Neural cell (in vitro differentiated cells): ENCODE data around the gene SHISA5. TPM values are rescaled to one million over a fixed set of nuclear protein-coding genes. Genes with fewer than 3 reads are reported as not detected.

ENCODE experiments used
- H2AFZ ChIP-seq: fragments of 200-600, 300-800 bp; sonication (generic), shearing (Covaris generic); 2 replicates; pipeline ENCODE4 v1.6.0; 2014; ENCODE audit warnings: low read depth, mild to moderate bottlenecking, antibody characterized with exemption, low read length, moderate library complexity
- H3F3A ChIP-seq: fragments of 200-600 bp; shearing (Covaris generic); 2 replicates; pipeline ENCODE4 v1.6.1; 2016; ENCODE audit warnings: mild to moderate bottlenecking, moderate library complexity, mixed read lengths, antibody characterized with exemption, low read length; ENCODE audit not compliant: insufficient read depth, poor library complexity, severe bottlenecking
- H3K27ac ChIP-seq: fragments of 200-600, 300-800 bp; sonication (generic), shearing (Covaris generic); 2 replicates; pipeline ENCODE4 v1.5.1; 2014; ENCODE audit warnings: mild to moderate bottlenecking, low read length, moderate library complexity
- H3K27me3 ChIP-seq: fragments of 300-800, 200-600 bp; sonication (generic), shearing (Covaris generic); 2 replicates; pipeline ENCODE4 v1.6.0; 2014; ENCODE audit warnings: mild to moderate bottlenecking, low read depth, low read length, moderate library complexity; ENCODE audit not compliant: insufficient read depth
- H3K36me3 ChIP-seq: fragments of 300-800, 200-600 bp; sonication (generic), shearing (Covaris generic); 2 replicates; pipeline ENCODE4 v1.5.1; 2014; ENCODE audit warnings: mild to moderate bottlenecking, antibody characterized with exemption, low read length, moderate library complexity; ENCODE audit not compliant: insufficient read depth
- H3K4me2 ChIP-seq: fragments of 300-800, 200-600 bp; sonication (generic), shearing (Covaris generic); 2 replicates; pipeline ENCODE4 v1.6.0; 2014; ENCODE audit warnings: mild to moderate bottlenecking, low read length
- H3K4me3 ChIP-seq: fragments of 300-800, 200-600 bp; sonication (generic), shearing (Covaris generic); 2 replicates; pipeline ENCODE4 v1.5.1; 2014; ENCODE audit warnings: mild to moderate bottlenecking, low read length, moderate library complexity
- H3K79me2 ChIP-seq: fragments of 200-600 bp; shearing (Covaris generic); replicated peaks from 2 replicates; pipeline ENCODE4 v1.6.0; 2014; ENCODE audit warnings: mild to moderate bottlenecking, low read length, moderate library complexity; ENCODE audit not compliant: insufficient read depth
- H3K9ac ChIP-seq: fragments of 300-800, 200-600 bp; sonication (generic), shearing (Covaris generic); 2 replicates; pipeline ENCODE4 v1.6.1; 2016; ENCODE audit warnings: mild to moderate bottlenecking, low read length, mixed read lengths
- H3K9me2 ChIP-seq: fragments of 200-600 bp; shearing (Covaris generic); 2 replicates; pipeline ENCODE4 v1.6.1; 2016; ENCODE audit warnings: mild to moderate bottlenecking, low read length, mixed read lengths; ENCODE audit not compliant: insufficient read depth
- H3K9me3 ChIP-seq: fragments of 200-600, 300-800 bp; sonication (generic), shearing (Covaris generic); 2 replicates; pipeline ENCODE4 v1.6.1; 2016; ENCODE audit warnings: mild to moderate bottlenecking, mixed run types, low read length, moderate library complexity, mixed read lengths
- H4K20me1 ChIP-seq: fragments of 200-600 bp; shearing (Covaris generic); 2 replicates; pipeline ENCODE4 v1.6.1; 2016; ENCODE audit warnings: mild to moderate bottlenecking, mixed run types; ENCODE audit not compliant: insufficient read depth
- EP300 ChIP-seq: fragments of 450-650 bp; conservative IDR thresholded peaks from 2 replicates; pipeline ENCODE4 v1.6.1; 2014; ENCODE audit warnings: antibody characterized with exemption, mild to moderate bottlenecking, moderate library complexity; ENCODE audit not compliant: poor library complexity, severe bottlenecking
- EZH2 ChIP-seq: fragments of 200-600, 300-800 bp; shearing (Covaris generic), sonication (generic); IDR thresholded peaks from 2 replicates; pipeline ENCODE4 v1.6.1; 2014; ENCODE audit warnings: antibody characterized with exemption, low read length, borderline replicate concordance, mild to moderate bottlenecking; ENCODE audit not compliant: insufficient read depth, poor library complexity, severe bottlenecking
- MXI1 ChIP-seq: fragments of 450-650 bp; conservative IDR thresholded peaks from 2 replicates; pipeline ENCODE4 v1.6.1; 2014; ENCODE audit warnings: antibody characterized with exemption, mild to moderate bottlenecking; ENCODE audit not compliant: poor library complexity, severe bottlenecking
- POLR2AphosphoS5 ChIP-seq: IDR thresholded peaks from 2 replicates; pipeline ENCODE4 v1.6.1; 2012
- RAD21 ChIP-seq: fragments of 450-650 bp; conservative IDR thresholded peaks from 2 replicates; pipeline ENCODE4 v1.6.1; 2014; ENCODE audit warnings: antibody characterized with exemption, mild to moderate bottlenecking, moderate library complexity
- SMC3 ChIP-seq: fragments of 450-650 bp; conservative IDR thresholded peaks from 2 replicates; pipeline ENCODE4 v1.6.1; 2014; ENCODE audit warnings: antibody characterized with exemption, mild to moderate bottlenecking, moderate library complexity; ENCODE audit not compliant: poor library complexity
- TAF1 ChIP-seq: IDR thresholded peaks from 2 replicates; pipeline ENCODE4 v1.6.1; 2012; ENCODE audit warnings: low read depth
- polyA plus RNA-seq: library from polyadenylated mRNA; depleted of rRNA; stranded (reverse); fragments of >200 nt; gene quantifications from 2 replicates; pipeline ENCODE4 v1.2.3, GENCODE V29; 2014
- TF ChIP-seq, protein P1 (sequence below): fragments of 450-650 bp; IDR thresholded peaks from 2 replicates; pipeline ENCODE4 v1.5.1; 2014; ENCODE audit warnings: antibody characterized with exemption, mild to moderate bottlenecking, moderate library complexity; ENCODE audit not compliant: poor library complexity, severe bottlenecking
- TF ChIP-seq, protein P2 (sequence below): IDR thresholded peaks from 2 replicates; pipeline ENCODE4 v1.6.1; 2012; ENCODE audit warnings: borderline replicate concordance

Gene SHISA5
- polyA plus RNA-seq, 1 donor from 2014 or later, result 121 TPM

DNA sequence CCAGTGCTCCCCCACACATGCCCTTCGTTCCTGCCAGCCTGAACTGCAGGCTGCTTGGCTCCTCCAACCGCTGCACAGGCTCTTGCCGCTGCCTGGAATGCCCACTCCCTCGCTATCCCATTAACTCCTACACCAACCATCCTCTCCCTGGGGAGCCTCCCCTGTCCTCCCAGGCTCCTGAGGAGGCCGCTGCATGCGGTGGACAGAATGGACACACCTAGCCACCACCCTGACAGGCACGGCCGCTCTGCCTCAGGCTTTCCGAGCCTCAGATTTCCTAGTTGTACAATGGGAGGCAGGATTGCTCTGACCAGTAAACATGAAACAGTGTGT, 76.4 kb downstream of the SHISA5 start:
- no peaks in the 10 kb centered on the region for H3K27me3 ChIP-seq
- no peaks in the 10 kb centered on the region for H3K9me2 ChIP-seq
- H4K20me1 ChIP-seq, result no peaks in the 10 kb centered on the region
- H3K4me3 ChIP-seq, result peak overlapping the region; percentile 89
- no peaks in the 10 kb centered on the region for H3K36me3 ChIP-seq
- H3K79me2 ChIP-seq, result peaks cover 73% of the 10 kb centered on the region
- H2AFZ ChIP-seq, result no peak overlapping the region
- peak overlapping the region; percentile 61 for H3K4me2 ChIP-seq
- H3K27ac ChIP-seq, result peak overlapping the region; percentile 81
- peak overlapping the region; percentile 87 for H3K9ac ChIP-seq
- TF ChIP-seq, protein P1, sequence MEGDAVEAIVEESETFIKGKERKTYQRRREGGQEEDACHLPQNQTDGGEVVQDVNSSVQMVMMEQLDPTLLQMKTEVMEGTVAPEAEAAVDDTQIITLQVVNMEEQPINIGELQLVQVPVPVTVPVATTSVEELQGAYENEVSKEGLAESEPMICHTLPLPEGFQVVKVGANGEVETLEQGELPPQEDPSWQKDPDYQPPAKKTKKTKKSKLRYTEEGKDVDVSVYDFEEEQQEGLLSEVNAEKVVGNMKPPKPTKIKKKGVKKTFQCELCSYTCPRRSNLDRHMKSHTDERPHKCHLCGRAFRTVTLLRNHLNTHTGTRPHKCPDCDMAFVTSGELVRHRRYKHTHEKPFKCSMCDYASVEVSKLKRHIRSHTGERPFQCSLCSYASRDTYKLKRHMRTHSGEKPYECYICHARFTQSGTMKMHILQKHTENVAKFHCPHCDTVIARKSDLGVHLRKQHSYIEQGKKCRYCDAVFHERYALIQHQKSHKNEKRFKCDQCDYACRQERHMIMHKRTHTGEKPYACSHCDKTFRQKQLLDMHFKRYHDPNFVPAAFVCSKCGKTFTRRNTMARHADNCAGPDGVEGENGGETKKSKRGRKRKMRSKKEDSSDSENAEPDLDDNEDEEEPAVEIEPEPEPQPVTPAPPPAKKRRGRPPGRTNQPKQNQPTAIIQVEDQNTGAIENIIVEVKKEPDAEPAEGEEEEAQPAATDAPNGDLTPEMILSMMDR, result no peak
- H3K9me3 ChIP-seq, result no peaks in the 10 kb centered on the region
- H3F3A ChIP-seq, result no peaks in the 10 kb centered on the region

DNA sequence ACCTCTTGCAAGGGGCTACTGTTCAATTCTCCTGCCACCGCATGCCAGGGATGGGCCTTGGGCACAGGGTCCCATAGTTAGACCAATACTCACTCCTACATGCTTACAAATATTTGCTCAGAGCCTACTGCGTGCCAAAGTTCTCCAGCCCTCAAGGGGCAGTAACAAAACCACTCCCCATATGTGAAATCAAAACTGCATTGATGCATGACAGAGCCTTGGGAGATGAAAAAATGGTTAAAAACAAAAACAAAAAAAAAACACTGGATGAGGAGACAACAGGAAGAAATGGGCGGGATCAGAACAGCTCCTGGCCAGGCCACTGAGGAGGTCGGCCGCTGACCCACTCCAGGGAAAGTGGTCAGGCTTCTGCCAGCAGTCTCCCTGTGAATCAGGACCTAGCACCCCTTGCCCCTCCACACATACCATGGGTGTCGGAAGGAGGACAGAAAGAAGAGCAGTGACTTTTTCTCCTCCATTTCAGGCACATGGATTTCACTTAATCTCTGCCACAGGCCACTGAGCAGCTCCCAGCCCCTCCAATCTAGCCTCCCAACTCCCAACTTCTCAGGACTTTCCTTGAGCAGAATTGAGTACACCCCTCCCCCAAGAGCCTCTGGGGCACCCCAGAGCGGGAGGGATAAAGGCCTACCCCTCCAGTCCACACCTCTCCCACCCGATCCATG, 76.9 kb downstream of the SHISA5 start:
- Histone ChIP-seq H2AFZ (no peak overlapping the region), H3K4me3 (peak overlapping the region; percentile 89), H3K9ac (peak overlapping the region; percentile 87), H3K27me3 (no peaks in the 10 kb centered on the region), H3K79me2 (peaks cover 74% of the 10 kb centered on the region), H3K36me3 (no peaks in the 10 kb centered on the region), H3K27ac (no peak overlapping the region), H3K9me2 (no peaks in the 10 kb centered on the region), H4K20me1 (no peaks in the 10 kb centered on the region), H3F3A (no peaks in the 10 kb centered on the region), H3K9me3 (no peaks in the 10 kb centered on the region), H3K4me2 (peak overlapping the region; percentile 61)
- TF ChIP-seq RAD21 (no peak), SMC3 (no peak), MXI1 (no peak), TAF1 (no peak), EZH2 (no peak), EP300 (no peak), POLR2AphosphoS5 (no peak)
- TF ChIP-seq, protein P1, result no peak
- TF ChIP-seq, protein P2, sequence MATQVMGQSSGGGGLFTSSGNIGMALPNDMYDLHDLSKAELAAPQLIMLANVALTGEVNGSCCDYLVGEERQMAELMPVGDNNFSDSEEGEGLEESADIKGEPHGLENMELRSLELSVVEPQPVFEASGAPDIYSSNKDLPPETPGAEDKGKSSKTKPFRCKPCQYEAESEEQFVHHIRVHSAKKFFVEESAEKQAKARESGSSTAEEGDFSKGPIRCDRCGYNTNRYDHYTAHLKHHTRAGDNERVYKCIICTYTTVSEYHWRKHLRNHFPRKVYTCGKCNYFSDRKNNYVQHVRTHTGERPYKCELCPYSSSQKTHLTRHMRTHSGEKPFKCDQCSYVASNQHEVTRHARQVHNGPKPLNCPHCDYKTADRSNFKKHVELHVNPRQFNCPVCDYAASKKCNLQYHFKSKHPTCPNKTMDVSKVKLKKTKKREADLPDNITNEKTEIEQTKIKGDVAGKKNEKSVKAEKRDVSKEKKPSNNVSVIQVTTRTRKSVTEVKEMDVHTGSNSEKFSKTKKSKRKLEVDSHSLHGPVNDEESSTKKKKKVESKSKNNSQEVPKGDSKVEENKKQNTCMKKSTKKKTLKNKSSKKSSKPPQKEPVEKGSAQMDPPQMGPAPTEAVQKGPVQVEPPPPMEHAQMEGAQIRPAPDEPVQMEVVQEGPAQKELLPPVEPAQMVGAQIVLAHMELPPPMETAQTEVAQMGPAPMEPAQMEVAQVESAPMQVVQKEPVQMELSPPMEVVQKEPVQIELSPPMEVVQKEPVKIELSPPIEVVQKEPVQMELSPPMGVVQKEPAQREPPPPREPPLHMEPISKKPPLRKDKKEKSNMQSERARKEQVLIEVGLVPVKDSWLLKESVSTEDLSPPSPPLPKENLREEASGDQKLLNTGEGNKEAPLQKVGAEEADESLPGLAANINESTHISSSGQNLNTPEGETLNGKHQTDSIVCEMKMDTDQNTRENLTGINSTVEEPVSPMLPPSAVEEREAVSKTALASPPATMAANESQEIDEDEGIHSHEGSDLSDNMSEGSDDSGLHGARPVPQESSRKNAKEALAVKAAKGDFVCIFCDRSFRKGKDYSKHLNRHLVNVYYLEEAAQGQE, result no peak
